K562 (cell line): ENCODE data around the gene SPECC1L. TPM values are rescaled to one million over a fixed set of nuclear protein-coding genes. Genes with fewer than 3 reads are reported as not detected.

Experiments
- ATAC-seq: fragments of 200-7000 bp; cut with Tn5 transposase; 3 replicates; pipeline ENCODE4 v1.9.1; 2020; ENCODE audit warnings: moderate library complexity
- BruUV-seq: library from RNA; stranded (reverse); fragments of 400-500 nt; replicated peaks from 2 replicates; lab custom pipeline; 2021; lab: Mats Ljungman, UMichigan
- CTCF ChIA-PET: fragments of 300-600 bp; formaldehyde crosslinking; extraction: SDS; loops from one replicate; lab custom pipeline; 2021; ENCODE audit warnings: low intra/inter-chr PET ratio; lab: Yijun Ruan, JAX
- POLR2A ChIA-PET: fragments of 300-600, 350-650 bp; sonication (Branson Sonifier 250); formaldehyde crosslinking; extraction: SDS; loops from one replicate; lab custom pipeline; 2021; ENCODE audit warnings: antibody characterized with exemption, inconsistent platforms; lab: Yijun Ruan, JAX
- DNase-seq, 4 experiments: peaks; one replicate each; pipeline versions ENCODE4 v3.0.0 to v3.0.0-alpha.2; 2011 to 2018; ENCODE audit warnings: low spot score in 3 of 4, mixed read lengths in 3 of 4; ENCODE audit errors: extremely low read depth in 1 of 4
- FAIRE-seq: peaks from 2 replicates; lab custom pipeline; 2011; peaks lifted over from hg19 to GRCh38; lab: Jason Lieb, UNC
- H2AFZ ChIP-seq: 2 replicates; pipeline ENCODE4 v1.6.0; 2011; ENCODE audit warnings: low read depth, low read length, control low read depth, inconsistent platforms
- H3K27ac ChIP-seq: fragments of 200-600 bp; 3 replicates; pipeline ENCODE4 v1.8.0; 2011; ENCODE audit warnings: low read depth, mild to moderate bottlenecking, control low read depth, inconsistent platforms, low read length, moderate library complexity, mixed read lengths; ENCODE audit errors: extremely low read depth
- H3K27me3 ChIP-seq, 2 experiments: fragments of 300-600 bp in 1 of 2; 2 replicates in 1 of 2; 3 replicates in 1 of 2; pipeline versions ENCODE4 v1.6.0 to v1.8.0; 2011; ENCODE audit warnings: inconsistent platforms in 2 of 2, low read length in 2 of 2, mild to moderate bottlenecking in 1 of 2, mixed read lengths in 1 of 2, moderate library complexity in 1 of 2; ENCODE audit not compliant: control insufficient read depth in 2 of 2, insufficient read depth in 2 of 2
- H3K36me3 ChIP-seq: fragments of 300-600 bp; 3 replicates; pipeline ENCODE4 v1.8.0; 2011; ENCODE audit warnings: mild to moderate bottlenecking, low read length, inconsistent platforms; ENCODE audit not compliant: control insufficient read depth, insufficient read depth
- H3K4me1 ChIP-seq, 2 experiments: fragments of 200-600 bp in 1 of 2; replicated peaks in 1 of 2; 2 replicates in 1 of 2; 3 replicates in 1 of 2; pipeline versions ENCODE4 v1.5.1 to v1.8.0; 2011; ENCODE audit warnings: inconsistent platforms in 2 of 2, low read length in 2 of 2, mild to moderate bottlenecking in 1 of 2, mixed read lengths in 1 of 2, moderate library complexity in 1 of 2; ENCODE audit not compliant: control insufficient read depth in 2 of 2, insufficient read depth in 2 of 2
- H3K4me2 ChIP-seq: 2 replicates; pipeline ENCODE4 v1.6.1; 2011; ENCODE audit warnings: low read length, control low read depth, inconsistent platforms, mixed read lengths; ENCODE audit not compliant: insufficient read depth
- H3K4me3 ChIP-seq: fragments of 200-600 bp; sonication (generic), shearing (Covaris generic); 2 replicates; pipeline ENCODE4 v1.5.1; 2016; ENCODE audit warnings: control low read depth, inconsistent platforms
- H3K79me2 ChIP-seq: fragments of 200-600 bp; 3 replicates; pipeline ENCODE4 v1.8.0; 2011; ENCODE audit warnings: low read length, inconsistent platforms; ENCODE audit not compliant: control insufficient read depth, insufficient read depth
- H3K9ac ChIP-seq, 2 experiments: 2 replicates each; pipeline versions ENCODE4 v1.6.0 to v1.6.1; 2011; ENCODE audit warnings: low read depth in 2 of 2, low read length in 2 of 2, control low read depth in 1 of 2, inconsistent platforms in 1 of 2, mild to moderate bottlenecking in 1 of 2, mixed read lengths in 1 of 2; ENCODE audit not compliant: insufficient read depth in 1 of 2
- H3K9me1 ChIP-seq: one replicate; pipeline ENCODE4 v1.6.0; 2011; ENCODE audit warnings: inconsistent platforms, mild to moderate bottlenecking, low read length, moderate library complexity; ENCODE audit not compliant: control insufficient read depth, insufficient read depth
- H3K9me3 ChIP-seq: replicated peaks from 2 replicates; pipeline ENCODE4 v1.5.1; 2011; ENCODE audit warnings: low read depth, low read length, inconsistent platforms; ENCODE audit not compliant: control insufficient read depth, insufficient read depth
- H4K20me1 ChIP-seq: replicated peaks from 2 replicates; pipeline ENCODE4 v1.6.1; 2011; ENCODE audit warnings: low read length, inconsistent platforms, mixed read lengths; ENCODE audit not compliant: control insufficient read depth, insufficient read depth
- ADNP ChIP-seq: fragments of 200-800 bp; sonication (Bioruptor generic); IDR thresholded peaks from 2 replicates; pipeline ENCODE4 v1.6.1; 2016; ENCODE audit warnings: missing genetic modification characterization, missing compliant biosample characterization
- HSF4 ChIP-seq: fragments of 250-450 bp; sonication (Bioruptor Pico); IDR thresholded peaks from 2 replicates; pipeline ENCODE4 v2.1.2; 2022; ENCODE audit warnings: mild to moderate bottlenecking, moderate library complexity, borderline replicate concordance
- NFIC ChIP-seq: fragments of 450-650 bp; IDR thresholded peaks from 2 replicates; pipeline ENCODE4 v1.6.1; 2017; ENCODE audit warnings: mild to moderate bottlenecking, inconsistent platforms
- RBM25 ChIP-seq: fragments of 200-400 bp; formaldehyde crosslinking; IDR thresholded peaks from 2 replicates; pipeline ENCODE4 v1.6.1; 2018; ENCODE audit warnings: low read length, low read depth, moderate library complexity; ENCODE audit not compliant: severe bottlenecking
- RCOR1 ChIP-seq, 2 experiments: IDR thresholded peaks; 2 replicates each; pipeline ENCODE4 v1.6.1; 2012; ENCODE audit warnings: low read depth in 2 of 2, low read length in 2 of 2, borderline replicate concordance in 1 of 2, improper control_type of control experiment in 1 of 2
- WGBS: fragments of 100-300 bp; shearing (Covaris generic); methylation state at CpG from one replicate; pipeline ENCODE4 v1.1.6; 2016; ENCODE audit warnings: low coverage, mixed read lengths; ENCODE audit not compliant: insufficient coverage; ENCODE audit errors: missing lambda C conversion rate; 5-methylcytosine and 5-hydroxymethylcytosine counted together
- in situ Hi-C: fragments of 300-500 bp; cut with MboI; formaldehyde crosslinking; loops from 4 replicates; pipeline ENCODE4 v1.15.0; 2018; ENCODE audit warnings: inconsistent platforms, mixed read lengths
- intact Hi-C: fragments of 100-400 bp; cut with micrococcal nuclease; formaldehyde crosslinking; loops from 2 replicates; pipeline ENCODE4 v1.14.2; 2022
- polyA plus RNA-seq, 8 experiments: library from polyadenylated mRNA; depleted of rRNA in 4 of 8; stranded (reverse) in 5 of 8; unstranded in 3 of 8; fragments of >200 nt; fragmentation: Nextera tagmentation in 2 of 8; fragmentation: Illumina TruSeq in 1 of 8; extraction: Ambion mirVana in 2 of 8; extraction: Trizol in 1 of 8; gene quantifications; 2 replicates each; pipeline versions ENCODE4 v1.2.1 to v1.2.3, GENCODE V29; 2011 to 2014; ENCODE audit warnings: inconsistent platforms in 1 of 8, missing spikeins in 1 of 8
- total RNA-seq, 7 experiments: library from RNA; depleted of rRNA in 6 of 7; stranded (reverse); fragments of >200 nt in 6 of 7; fragmentation: Illumina TruSeq in 2 of 7; extraction: Trizol in 2 of 7; gene quantifications; 2 replicates each; pipeline versions ENCODE4 v1.2.1 to v1.2.3, GENCODE V29; 2011 to 2021; ENCODE audit warnings: low replicate concordance in 1 of 7

SPECC1L gene
- total and polyA plus RNA-seq, 9 of the 15 experiments (the other 6 are each of a cell fraction or from before 2014, with no cell fraction given) = 1.4 to 27.9 (median 14.5) TPM

DNA sequence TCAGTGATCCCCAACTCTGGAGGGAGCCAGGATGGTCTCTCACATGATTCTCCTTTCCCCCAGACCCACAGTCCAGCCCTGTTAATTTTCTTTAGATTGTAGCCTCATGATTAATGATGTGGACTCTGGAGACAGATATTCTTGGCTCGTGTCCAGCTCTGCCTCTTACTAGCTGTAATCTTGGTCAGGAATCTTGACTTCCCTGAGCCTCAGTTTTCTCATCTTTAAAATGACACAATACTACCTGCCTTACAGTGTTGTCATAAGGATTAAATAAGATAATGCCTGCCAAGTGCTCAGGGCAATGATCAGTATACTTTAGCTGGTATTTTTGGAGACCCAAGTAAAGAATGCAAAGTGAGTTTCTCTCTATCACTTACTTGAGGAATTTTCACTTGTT, 60.0 kb downstream of the SPECC1L start:
- Histone ChIP-seq H3K4me1 (no peaks in the 10 kb centered on the region; a peak in 1 of 5 replicates), H3K9me1 (no peaks in the 10 kb centered on the region), H2AFZ (no peak overlapping the region), H4K20me1 (no peaks in the 10 kb centered on the region), H3K36me3 (peaks cover 68% of the 10 kb centered on the region; the same call in 2 of the 3 replicates), H3K4me3 (no peak overlapping the region), H3K4me2 (no peak overlapping the region), H3K79me2 (no peaks in the 10 kb centered on the region), H3K9ac (no peak overlapping the region), H3K9me3 (no peaks in the 10 kb centered on the region), H3K27ac (no peak overlapping the region), H3K27me3 (no peaks in the 10 kb centered on the region)
- POLR2A ChIA-PET = interaction anchor here (0.7 kb wide), 1 partner anchor 17 kb away, joined by 3 read pairs; no protein-coding TSS in a partner anchor
- in situ Hi-C loops = no loop called here
- 60% methylated on average over 1 of the region's 1 CpG for WGBS
- FAIRE-seq (no peak), DNase-seq (peak in 1 of 4 experiments; percentile 17), ATAC-seq (no peak)
- CTCF ChIA-PET = interaction anchor here (1.2 kb wide), 1 partner anchor 206 kb away, joined by 4 read pairs; no protein-coding TSS in a partner anchor
- 0 out of 4 replicates have a peak, but pooled peaks of 1 of the 2 experiments have one; percentile 18 for TF ChIP-seq RCOR1 (IDR thresholded peaks at IDR 0.05; ENCODE audit: borderline replicate concordance in 1 of 2, low read depth in 2 of 2, low read length in 2 of 2)
- peak; percentile 78 for TF ChIP-seq NFIC
- peak; percentile 63 for TF ChIP-seq ADNP (tag)
- TF ChIP-seq RBM25 = peak; percentile 6
- TF ChIP-seq HSF4 (CRISPR knock-in tag) = no peak
- intact Hi-C loops = no loop called here
- no TSS peak for BruUV-seq
